GM23338 (cell line): ENCODE data around the gene CD93.

Experiments
- CREB1 ChIP-seq: fragments of 250-450 bp; sonication (Bioruptor Pico); IDR thresholded peaks from 2 replicates; pipeline ENCODE4 v1.5.0; 2020; ENCODE audit warnings: low read depth, mild to moderate bottlenecking, moderate library complexity
- EZH2 ChIP-seq: fragments of 200-600 bp; sonication (generic); IDR thresholded peaks from one replicate; pipeline ENCODE4 v1.8.0; 2017; ENCODE audit warnings: antibody characterized with exemption, mild to moderate bottlenecking, low read depth; ENCODE audit not compliant: unreplicated experiment
- EZH2phosphoT487 ChIP-seq: fragments of 200-600 bp; sonication (generic); IDR thresholded peaks from one replicate; pipeline ENCODE4 v1.8.1; 2018; ENCODE audit warnings: antibody characterized with exemption; ENCODE audit not compliant: unreplicated experiment
- JUNB ChIP-seq: IDR thresholded peaks from one replicate; pipeline ENCODE4 v1.6.1; 2016; ENCODE audit warnings: antibody characterized with exemption; ENCODE audit not compliant: unreplicated experiment
- POLR2AphosphoS5 ChIP-seq: IDR thresholded peaks from 2 replicates; pipeline ENCODE4 v1.6.1; 2016; ENCODE audit warnings: antibody characterized with exemption, low read depth
- TF ChIP-seq, protein P1 (sequence below), 2 experiments: fragments of 200-600 bp in 1 of 2; sonication (generic) in 1 of 2; conservative IDR thresholded peaks; 2 replicates each; pipeline versions ENCODE4 v1.5.1 to v1.6.1; 2016 to 2017; ENCODE audit warnings: antibody characterized with exemption in 2 of 2, low read depth in 2 of 2, mild to moderate bottlenecking in 2 of 2, moderate library complexity in 1 of 2
- TF ChIP-seq, protein P2 (sequence below): fragments of 250-450 bp; sonication (Bioruptor Pico); IDR thresholded peaks from 2 replicates; pipeline ENCODE4 v1.5.0; 2020; ENCODE audit warnings: mild to moderate bottlenecking, moderate library complexity
- TF ChIP-seq, protein P3 (sequence below): IDR thresholded peaks from one replicate; pipeline ENCODE4 v1.6.1; 2018; ENCODE audit warnings: antibody characterized with exemption; ENCODE audit not compliant: unreplicated experiment
- TF ChIP-seq, protein P4 (sequence below): IDR thresholded peaks from 2 replicates; pipeline ENCODE4 v1.6.1; 2016; ENCODE audit warnings: antibody characterized with exemption

DNA sequence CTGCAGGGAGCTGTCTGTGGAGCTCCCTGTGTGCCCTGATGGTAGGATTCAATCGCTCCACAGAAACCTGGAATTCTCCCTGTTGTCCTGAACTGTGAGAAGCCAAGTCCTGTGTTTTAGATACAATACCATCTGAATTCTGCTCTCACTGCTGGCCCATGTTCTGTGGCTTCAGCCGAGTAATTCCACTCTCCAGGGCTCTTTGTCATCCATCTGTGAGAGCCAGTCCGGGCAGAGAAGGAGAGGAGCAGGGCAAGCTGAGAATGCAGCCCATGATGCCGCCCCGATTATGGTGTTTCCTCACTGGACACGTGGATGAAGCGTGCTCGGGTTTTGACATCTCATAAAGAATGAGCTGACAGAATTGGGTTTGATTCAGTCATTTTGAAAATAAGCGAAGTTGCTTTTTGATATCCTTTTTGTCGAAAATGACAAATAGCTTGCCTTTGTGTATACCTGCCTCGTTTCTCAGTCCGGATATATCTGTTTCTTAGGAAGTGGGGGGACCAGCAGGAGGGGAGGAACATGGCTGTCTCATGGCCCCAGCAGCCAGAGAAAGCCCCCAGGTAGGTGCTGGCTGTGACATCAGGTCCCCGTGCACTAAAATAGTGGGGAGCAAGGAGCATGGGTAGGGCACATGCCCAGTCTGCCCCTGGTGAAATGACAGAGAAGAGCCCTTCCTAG, 8.2 kb upstream of the CD93 start:
- TF ChIP-seq, protein P1, sequence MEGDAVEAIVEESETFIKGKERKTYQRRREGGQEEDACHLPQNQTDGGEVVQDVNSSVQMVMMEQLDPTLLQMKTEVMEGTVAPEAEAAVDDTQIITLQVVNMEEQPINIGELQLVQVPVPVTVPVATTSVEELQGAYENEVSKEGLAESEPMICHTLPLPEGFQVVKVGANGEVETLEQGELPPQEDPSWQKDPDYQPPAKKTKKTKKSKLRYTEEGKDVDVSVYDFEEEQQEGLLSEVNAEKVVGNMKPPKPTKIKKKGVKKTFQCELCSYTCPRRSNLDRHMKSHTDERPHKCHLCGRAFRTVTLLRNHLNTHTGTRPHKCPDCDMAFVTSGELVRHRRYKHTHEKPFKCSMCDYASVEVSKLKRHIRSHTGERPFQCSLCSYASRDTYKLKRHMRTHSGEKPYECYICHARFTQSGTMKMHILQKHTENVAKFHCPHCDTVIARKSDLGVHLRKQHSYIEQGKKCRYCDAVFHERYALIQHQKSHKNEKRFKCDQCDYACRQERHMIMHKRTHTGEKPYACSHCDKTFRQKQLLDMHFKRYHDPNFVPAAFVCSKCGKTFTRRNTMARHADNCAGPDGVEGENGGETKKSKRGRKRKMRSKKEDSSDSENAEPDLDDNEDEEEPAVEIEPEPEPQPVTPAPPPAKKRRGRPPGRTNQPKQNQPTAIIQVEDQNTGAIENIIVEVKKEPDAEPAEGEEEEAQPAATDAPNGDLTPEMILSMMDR (conservative IDR thresholded peaks at IDR 0.05; ENCODE audit: low read depth in 2 of 2) = no peak
- no peak for TF ChIP-seq POLR2AphosphoS5
- no peak for TF ChIP-seq EZH2
- no peak for TF ChIP-seq EZH2phosphoT487
- TF ChIP-seq, protein P2, sequence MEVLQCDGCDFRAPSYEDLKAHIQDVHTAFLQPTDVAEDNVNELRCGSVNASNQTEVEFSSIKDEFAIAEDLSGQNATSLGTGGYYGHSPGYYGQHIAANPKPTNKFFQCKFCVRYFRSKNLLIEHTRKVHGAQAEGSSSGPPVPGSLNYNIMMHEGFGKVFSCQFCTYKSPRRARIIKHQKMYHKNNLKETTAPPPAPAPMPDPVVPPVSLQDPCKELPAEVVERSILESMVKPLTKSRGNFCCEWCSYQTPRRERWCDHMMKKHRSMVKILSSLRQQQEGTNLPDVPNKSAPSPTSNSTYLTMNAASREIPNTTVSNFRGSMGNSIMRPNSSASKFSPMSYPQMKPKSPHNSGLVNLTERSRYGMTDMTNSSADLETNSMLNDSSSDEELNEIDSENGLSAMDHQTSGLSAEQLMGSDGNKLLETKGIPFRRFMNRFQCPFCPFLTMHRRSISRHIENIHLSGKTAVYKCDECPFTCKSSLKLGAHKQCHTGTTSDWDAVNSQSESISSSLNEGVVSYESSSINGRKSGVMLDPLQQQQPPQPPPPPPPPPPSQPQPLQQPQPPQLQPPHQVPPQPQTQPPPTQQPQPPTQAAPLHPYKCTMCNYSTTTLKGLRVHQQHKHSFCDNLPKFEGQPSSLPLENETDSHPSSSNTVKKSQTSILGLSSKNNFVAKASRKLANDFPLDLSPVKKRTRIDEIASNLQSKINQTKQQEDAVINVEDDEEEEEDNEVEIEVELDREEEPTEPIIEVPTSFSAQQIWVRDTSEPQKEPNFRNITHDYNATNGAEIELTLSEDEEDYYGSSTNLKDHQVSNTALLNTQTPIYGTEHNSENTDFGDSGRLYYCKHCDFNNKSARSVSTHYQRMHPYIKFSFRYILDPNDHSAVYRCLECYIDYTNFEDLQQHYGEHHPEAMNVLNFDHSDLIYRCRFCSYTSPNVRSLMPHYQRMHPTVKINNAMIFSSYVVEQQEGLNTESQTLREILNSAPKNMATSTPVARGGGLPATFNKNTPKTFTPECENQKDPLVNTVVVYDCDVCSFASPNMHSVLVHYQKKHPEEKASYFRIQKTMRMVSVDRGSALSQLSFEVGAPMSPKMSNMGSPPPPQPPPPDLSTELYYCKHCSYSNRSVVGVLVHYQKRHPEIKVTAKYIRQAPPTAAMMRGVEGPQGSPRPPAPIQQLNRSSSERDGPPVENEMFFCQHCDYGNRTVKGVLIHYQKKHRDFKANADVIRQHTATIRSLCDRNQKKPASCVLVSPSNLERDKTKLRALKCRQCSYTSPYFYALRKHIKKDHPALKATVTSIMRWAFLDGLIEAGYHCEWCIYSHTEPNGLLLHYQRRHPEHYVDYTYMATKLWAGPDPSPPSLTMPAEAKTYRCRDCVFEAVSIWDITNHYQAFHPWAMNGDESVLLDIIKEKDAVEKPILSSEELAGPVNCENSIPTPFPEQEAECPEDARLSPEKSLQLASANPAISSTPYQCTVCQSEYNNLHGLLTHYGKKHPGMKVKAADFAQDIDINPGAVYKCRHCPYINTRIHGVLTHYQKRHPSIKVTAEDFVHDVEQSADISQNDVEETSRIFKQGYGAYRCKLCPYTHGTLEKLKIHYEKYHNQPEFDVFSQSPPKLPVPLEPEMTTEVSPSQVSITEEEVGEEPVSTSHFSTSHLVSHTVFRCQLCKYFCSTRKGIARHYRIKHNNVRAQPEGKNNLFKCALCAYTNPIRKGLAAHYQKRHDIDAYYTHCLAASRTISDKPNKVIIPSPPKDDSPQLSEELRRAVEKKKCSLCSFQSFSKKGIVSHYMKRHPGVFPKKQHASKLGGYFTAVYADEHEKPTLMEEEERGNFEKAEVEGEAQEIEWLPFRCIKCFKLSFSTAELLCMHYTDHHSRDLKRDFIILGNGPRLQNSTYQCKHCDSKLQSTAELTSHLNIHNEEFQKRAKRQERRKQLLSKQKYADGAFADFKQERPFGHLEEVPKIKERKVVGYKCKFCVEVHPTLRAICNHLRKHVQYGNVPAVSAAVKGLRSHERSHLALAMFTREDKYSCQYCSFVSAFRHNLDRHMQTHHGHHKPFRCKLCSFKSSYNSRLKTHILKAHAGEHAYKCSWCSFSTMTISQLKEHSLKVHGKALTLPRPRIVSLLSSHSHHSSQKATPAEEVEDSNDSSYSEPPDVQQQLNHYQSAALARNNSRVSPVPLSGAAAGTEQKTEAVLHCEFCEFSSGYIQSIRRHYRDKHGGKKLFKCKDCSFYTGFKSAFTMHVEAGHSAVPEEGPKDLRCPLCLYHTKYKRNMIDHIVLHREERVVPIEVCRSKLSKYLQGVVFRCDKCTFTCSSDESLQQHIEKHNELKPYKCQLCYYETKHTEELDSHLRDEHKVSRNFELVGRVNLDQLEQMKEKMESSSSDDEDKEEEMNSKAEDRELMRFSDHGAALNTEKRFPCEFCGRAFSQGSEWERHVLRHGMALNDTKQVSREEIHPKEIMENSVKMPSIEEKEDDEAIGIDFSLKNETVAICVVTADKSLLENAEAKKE (CRISPR knock-in tag) = no peak
- TF ChIP-seq, protein P3, sequence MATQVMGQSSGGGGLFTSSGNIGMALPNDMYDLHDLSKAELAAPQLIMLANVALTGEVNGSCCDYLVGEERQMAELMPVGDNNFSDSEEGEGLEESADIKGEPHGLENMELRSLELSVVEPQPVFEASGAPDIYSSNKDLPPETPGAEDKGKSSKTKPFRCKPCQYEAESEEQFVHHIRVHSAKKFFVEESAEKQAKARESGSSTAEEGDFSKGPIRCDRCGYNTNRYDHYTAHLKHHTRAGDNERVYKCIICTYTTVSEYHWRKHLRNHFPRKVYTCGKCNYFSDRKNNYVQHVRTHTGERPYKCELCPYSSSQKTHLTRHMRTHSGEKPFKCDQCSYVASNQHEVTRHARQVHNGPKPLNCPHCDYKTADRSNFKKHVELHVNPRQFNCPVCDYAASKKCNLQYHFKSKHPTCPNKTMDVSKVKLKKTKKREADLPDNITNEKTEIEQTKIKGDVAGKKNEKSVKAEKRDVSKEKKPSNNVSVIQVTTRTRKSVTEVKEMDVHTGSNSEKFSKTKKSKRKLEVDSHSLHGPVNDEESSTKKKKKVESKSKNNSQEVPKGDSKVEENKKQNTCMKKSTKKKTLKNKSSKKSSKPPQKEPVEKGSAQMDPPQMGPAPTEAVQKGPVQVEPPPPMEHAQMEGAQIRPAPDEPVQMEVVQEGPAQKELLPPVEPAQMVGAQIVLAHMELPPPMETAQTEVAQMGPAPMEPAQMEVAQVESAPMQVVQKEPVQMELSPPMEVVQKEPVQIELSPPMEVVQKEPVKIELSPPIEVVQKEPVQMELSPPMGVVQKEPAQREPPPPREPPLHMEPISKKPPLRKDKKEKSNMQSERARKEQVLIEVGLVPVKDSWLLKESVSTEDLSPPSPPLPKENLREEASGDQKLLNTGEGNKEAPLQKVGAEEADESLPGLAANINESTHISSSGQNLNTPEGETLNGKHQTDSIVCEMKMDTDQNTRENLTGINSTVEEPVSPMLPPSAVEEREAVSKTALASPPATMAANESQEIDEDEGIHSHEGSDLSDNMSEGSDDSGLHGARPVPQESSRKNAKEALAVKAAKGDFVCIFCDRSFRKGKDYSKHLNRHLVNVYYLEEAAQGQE = no peak
- TF ChIP-seq, protein P4, sequence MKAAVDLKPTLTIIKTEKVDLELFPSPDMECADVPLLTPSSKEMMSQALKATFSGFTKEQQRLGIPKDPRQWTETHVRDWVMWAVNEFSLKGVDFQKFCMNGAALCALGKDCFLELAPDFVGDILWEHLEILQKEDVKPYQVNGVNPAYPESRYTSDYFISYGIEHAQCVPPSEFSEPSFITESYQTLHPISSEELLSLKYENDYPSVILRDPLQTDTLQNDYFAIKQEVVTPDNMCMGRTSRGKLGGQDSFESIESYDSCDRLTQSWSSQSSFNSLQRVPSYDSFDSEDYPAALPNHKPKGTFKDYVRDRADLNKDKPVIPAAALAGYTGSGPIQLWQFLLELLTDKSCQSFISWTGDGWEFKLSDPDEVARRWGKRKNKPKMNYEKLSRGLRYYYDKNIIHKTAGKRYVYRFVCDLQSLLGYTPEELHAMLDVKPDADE = no peak
- TF ChIP-seq CREB1 (CRISPR knock-in tag) = no peak
- TF ChIP-seq JUNB = no peak
